Heart left ventricle (tissue), 13 donors: ENCODE results near the gene DIRAS1.

ENCODE experiments used
- CTCF ChIP-seq, 12 donors: fragments of 200-600 bp; sonication (generic) in 4 of 12; IDR thresholded peaks; one replicate each; pipeline versions ENCODE4 v1.5.0 to v1.8.0; 2018 to 2022; ENCODE audit warnings: antibody characterized with exemption in 12 of 12, mild to moderate bottlenecking in 5 of 12
- POLR2A ChIP-seq, 2 donors: fragments of 450-650 bp; IDR thresholded peaks; one replicate each; pipeline ENCODE4 v1.6.1; 2017; ENCODE audit warnings: antibody characterized with exemption in 2 of 2, mild to moderate bottlenecking in 2 of 2, moderate library complexity in 2 of 2
- donor health status: ischemic (EF 13 %, LVEDD 7.1; RV severe dilation, severe dysfunction).
- donor health status: DM: no; HTN: yes; CAD: no.
- donor health status: DM: no; HTN: no; CAD: no.
- donor health status: ischemic (EF 25% LVEDD 6.9; RV normal size, moderate dysfunction).
- donor health status: ischemic (EF 25% LVEDD 5.7; RV mildly dilated, moderate dysfunction).
- donor health status: ischemic (EF 35%, LVEDD 5.7; RV mildly dilated, moderate dysfunction).
- donor health status: nonischemic (EF 11% LVEDD 7.7; RV severe dilation, severe dysfunction).
- donor health status: DM: yes; HTN: yes; CAD: no.
- donor health status: PGD.
- donor health status: ischemic (EF 29% LVEDD 5.4; RV normal size, mild dysfunction).
- donor health status: nonischemic (EF 23%, LVEDD 6.1; RV moderate dilation, normal function).

GRCh38 chr19:2719232-2719735 is 1.9 kb downstream of the DIRAS1 start:
- TF ChIP-seq CTCF (IDR thresholded peaks at IDR 0.05) (no peak), POLR2A (IDR thresholded peaks at IDR 0.05) (no peak)
